ENCODE results near the gene PROSER3.
"Not testable (repeated sequence)": the region's sequence is repeated elsewhere in the genome, so short reads cannot be mapped to it uniquely, and the experiment has no call there.

PROSER3 gene

GRCh38 chr19:35759697-35760096, 1.7 kb downstream of the PROSER3 start:
- H3K9me3 ChIP-seq (ENCODE audit: control insufficient read depth, low read length): no peaks in the 10 kb centered on the region
- WGBS, 2 experiments (ENCODE audit: insufficient coverage in 2 of 2): no CpG with 5 or more reads among the region's 2 CpGs
- peaks cover 56% of the 10 kb centered on the region for H3K36me3 ChIP-seq (ENCODE audit: control insufficient read depth, insufficient read depth, low read length)
- H3K27ac ChIP-seq (ENCODE audit: low read depth, low read length, severe bottlenecking): no peak overlapping the region
- peaks cover 18% of the 10 kb centered on the region for H3K4me1 ChIP-seq (ENCODE audit: control insufficient read depth, insufficient read depth, low read length, poor library complexity, severe bottlenecking)
- H3K4me3 ChIP-seq (ENCODE audit: extremely low read depth, insufficient read depth, low read length, poor library complexity, severe bottlenecking): no peak overlapping the region

- Histone ChIP-seq H3K36me3 (ENCODE audit: control insufficient read depth, insufficient read depth, low read length) (peaks cover 59% of the 10 kb centered on the region), H3K27ac (ENCODE audit: low read depth, low read length, severe bottlenecking) (no peak overlapping the region), H3K4me1 (ENCODE audit: control insufficient read depth, insufficient read depth, low read length, poor library complexity, severe bottlenecking) (peaks cover 16% of the 10 kb centered on the region), H3K9me3 (ENCODE audit: control insufficient read depth, low read length) (no peaks in the 10 kb centered on the region), H3K4me3 (ENCODE audit: extremely low read depth, insufficient read depth, low read length, poor library complexity, severe bottlenecking) (no peak overlapping the region)
- 100% methylated on average over 3 to 4 of the region's 4 CpGs for WGBS, 2 experiments (ENCODE audit: insufficient coverage in 2 of 2)
Observed at GRCh38 chr19:35760711-35761349, 2.9 kb downstream of the PROSER3 start.

- WGBS, 2 experiments (ENCODE audit: insufficient coverage in 2 of 2): 94 to 96% methylated on average over 8 to 11 of the region's 17 CpGs
- Histone ChIP-seq H3K27ac (ENCODE audit: low read depth, low read length, severe bottlenecking) (no peak overlapping the region), H3K4me3 (ENCODE audit: extremely low read depth, insufficient read depth, low read length, poor library complexity, severe bottlenecking) (no peak overlapping the region), H3K9me3 (ENCODE audit: control insufficient read depth, low read length) (no peaks in the 10 kb centered on the region), H3K36me3 (ENCODE audit: control insufficient read depth, insufficient read depth, low read length) (peaks cover 81% of the 10 kb centered on the region), H3K4me1 (ENCODE audit: control insufficient read depth, insufficient read depth, low read length, poor library complexity, severe bottlenecking) (no peaks in the 10 kb centered on the region)
Observed at GRCh38 chr19:35764432-35765315, 6.7 kb downstream of the PROSER3 start.

- H3K36me3 ChIP-seq (ENCODE audit: control insufficient read depth, insufficient read depth, low read length): peaks cover 62% of the 10 kb centered on the region
- no peak overlapping the region for H3K27ac ChIP-seq (ENCODE audit: low read depth, low read length, severe bottlenecking)
- no peaks in the 10 kb centered on the region for H3K9me3 ChIP-seq (ENCODE audit: control insufficient read depth, low read length)
- no peaks in the 10 kb centered on the region for H3K4me1 ChIP-seq (ENCODE audit: control insufficient read depth, insufficient read depth, low read length, poor library complexity, severe bottlenecking)
- WGBS, 2 experiments (ENCODE audit: insufficient coverage in 2 of 2): 86% methylated on average over 3 of the region's 11 CpGs; no CpG with 5 or more reads in 1 of the 2 experiments
- no peak overlapping the region for H3K4me3 ChIP-seq (ENCODE audit: extremely low read depth, insufficient read depth, low read length, poor library complexity, severe bottlenecking)
Observed at GRCh38 chr19:35766571-35767104, 8.7 kb downstream of the PROSER3 start.

- H3K36me3 ChIP-seq (ENCODE audit: control insufficient read depth, insufficient read depth, low read length): peaks cover 54% of the 10 kb centered on the region
- 55 to 57% methylated on average over 20 to 32 of the region's 34 CpGs for WGBS, 2 experiments (ENCODE audit: insufficient coverage in 2 of 2)
- H3K27ac ChIP-seq (ENCODE audit: low read depth, low read length, severe bottlenecking): no peak overlapping the region
- no peaks in the 10 kb centered on the region for H3K4me1 ChIP-seq (ENCODE audit: control insufficient read depth, insufficient read depth, low read length, poor library complexity, severe bottlenecking)
- H3K4me3 ChIP-seq (ENCODE audit: extremely low read depth, insufficient read depth, low read length, poor library complexity, severe bottlenecking): no peak overlapping the region
- no peaks in the 10 kb centered on the region for H3K9me3 ChIP-seq (ENCODE audit: control insufficient read depth, low read length)
Observed at GRCh38 chr19:35767288-35768081, 9.5 kb downstream of the PROSER3 start.

GRCh38 chr19:35768082-35768421, 10.1 kb downstream of the PROSER3 start:
- Histone ChIP-seq H3K4me3 (ENCODE audit: extremely low read depth, insufficient read depth, low read length, poor library complexity, severe bottlenecking) (no peak overlapping the region), H3K9me3 (ENCODE audit: control insufficient read depth, low read length) (no peaks in the 10 kb centered on the region), H3K36me3 (ENCODE audit: control insufficient read depth, insufficient read depth, low read length) (peaks cover 50% of the 10 kb centered on the region), H3K27ac (ENCODE audit: low read depth, low read length, severe bottlenecking) (no peak overlapping the region), H3K4me1 (ENCODE audit: control insufficient read depth, insufficient read depth, low read length, poor library complexity, severe bottlenecking) (no peaks in the 10 kb centered on the region)
- 62 to 68% methylated on average over 13 to 15 of the region's 15 CpGs for WGBS, 2 experiments (ENCODE audit: insufficient coverage in 2 of 2)

GRCh38 chr19:35772362-35772761, 14.4 kb downstream of the PROSER3 start:
- not testable (repeated sequence) for H3K4me3 ChIP-seq (ENCODE audit: extremely low read depth, insufficient read depth, low read length, poor library complexity, severe bottlenecking); H3K9me3 ChIP-seq (ENCODE audit: control insufficient read depth, low read length); H3K27ac ChIP-seq (ENCODE audit: low read depth, low read length, severe bottlenecking)
- WGBS, 2 experiments (ENCODE audit: insufficient coverage in 2 of 2): 94 to 100% methylated on average over 3 to 4 of the region's 5 CpGs
- Histone ChIP-seq H3K36me3 (ENCODE audit: control insufficient read depth, insufficient read depth, low read length) (peaks cover 18% of the 10 kb centered on the region), H3K4me1 (ENCODE audit: control insufficient read depth, insufficient read depth, low read length, poor library complexity, severe bottlenecking) (peaks cover 16% of the 10 kb centered on the region)

GRCh38 chr19:35773020-35773806, 15.2 kb downstream of the PROSER3 start:
- H3K36me3 ChIP-seq (ENCODE audit: control insufficient read depth, insufficient read depth, low read length): peaks cover 10% of the 10 kb centered on the region
- H3K9me3 ChIP-seq (ENCODE audit: control insufficient read depth, low read length): no peaks in the 10 kb centered on the region
- 73 to 80% methylated on average over 7 to 8 of the region's 9 CpGs for WGBS, 2 experiments (ENCODE audit: insufficient coverage in 2 of 2)
- H3K4me3 ChIP-seq (ENCODE audit: extremely low read depth, insufficient read depth, low read length, poor library complexity, severe bottlenecking): no peak overlapping the region
- no peak overlapping the region for H3K27ac ChIP-seq (ENCODE audit: low read depth, low read length, severe bottlenecking)
- peaks cover 20% of the 10 kb centered on the region for H3K4me1 ChIP-seq (ENCODE audit: control insufficient read depth, insufficient read depth, low read length, poor library complexity, severe bottlenecking)

GRCh38 chr19:35774274-35775045, 16.5 kb downstream of the PROSER3 start:
- 56 to 63% methylated on average over 15 to 16 of the region's 16 CpGs for WGBS, 2 experiments (ENCODE audit: insufficient coverage in 2 of 2)
- no peak overlapping the region for H3K27ac ChIP-seq (ENCODE audit: low read depth, low read length, severe bottlenecking)
- H3K4me3 ChIP-seq (ENCODE audit: extremely low read depth, insufficient read depth, low read length, poor library complexity, severe bottlenecking): peak overlapping the region; percentile 60
- peaks cover 7% of the 10 kb centered on the region for H3K36me3 ChIP-seq (ENCODE audit: control insufficient read depth, insufficient read depth, low read length)
- peaks cover 20% of the 10 kb centered on the region for H3K4me1 ChIP-seq (ENCODE audit: control insufficient read depth, insufficient read depth, low read length, poor library complexity, severe bottlenecking)
- no peaks in the 10 kb centered on the region for H3K9me3 ChIP-seq (ENCODE audit: control insufficient read depth, low read length)
